Superior temporal gyrus (tissue), 1 donor: ENCODE results near the gene ETV6.

Experiments
- DNase-seq: peaks from one replicate; pipeline ENCODE4 v3.0.0-alpha.2; 2016; ENCODE audit errors: extremely low spot score

Gene ETV6

DNA sequence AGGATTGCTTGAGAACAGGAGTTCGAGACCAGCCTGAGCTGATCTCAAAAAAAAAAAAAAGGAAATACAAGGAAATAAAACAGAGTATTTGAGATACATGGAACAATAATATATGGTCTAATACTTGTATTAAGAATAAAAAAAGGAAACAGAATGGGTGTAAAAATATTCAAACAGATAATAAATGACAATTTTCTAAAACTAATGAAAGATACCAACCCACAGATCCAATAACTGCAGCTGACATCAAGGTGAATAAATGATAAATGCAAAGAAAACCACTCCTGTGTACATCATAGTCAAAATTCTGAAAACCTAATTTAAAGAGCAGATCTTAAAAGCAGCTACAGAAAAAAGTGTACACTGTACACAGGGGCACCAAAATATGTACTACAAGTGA, 4.1 kb upstream of the ETV6 start:
- no peak for DNase-seq

DNA sequence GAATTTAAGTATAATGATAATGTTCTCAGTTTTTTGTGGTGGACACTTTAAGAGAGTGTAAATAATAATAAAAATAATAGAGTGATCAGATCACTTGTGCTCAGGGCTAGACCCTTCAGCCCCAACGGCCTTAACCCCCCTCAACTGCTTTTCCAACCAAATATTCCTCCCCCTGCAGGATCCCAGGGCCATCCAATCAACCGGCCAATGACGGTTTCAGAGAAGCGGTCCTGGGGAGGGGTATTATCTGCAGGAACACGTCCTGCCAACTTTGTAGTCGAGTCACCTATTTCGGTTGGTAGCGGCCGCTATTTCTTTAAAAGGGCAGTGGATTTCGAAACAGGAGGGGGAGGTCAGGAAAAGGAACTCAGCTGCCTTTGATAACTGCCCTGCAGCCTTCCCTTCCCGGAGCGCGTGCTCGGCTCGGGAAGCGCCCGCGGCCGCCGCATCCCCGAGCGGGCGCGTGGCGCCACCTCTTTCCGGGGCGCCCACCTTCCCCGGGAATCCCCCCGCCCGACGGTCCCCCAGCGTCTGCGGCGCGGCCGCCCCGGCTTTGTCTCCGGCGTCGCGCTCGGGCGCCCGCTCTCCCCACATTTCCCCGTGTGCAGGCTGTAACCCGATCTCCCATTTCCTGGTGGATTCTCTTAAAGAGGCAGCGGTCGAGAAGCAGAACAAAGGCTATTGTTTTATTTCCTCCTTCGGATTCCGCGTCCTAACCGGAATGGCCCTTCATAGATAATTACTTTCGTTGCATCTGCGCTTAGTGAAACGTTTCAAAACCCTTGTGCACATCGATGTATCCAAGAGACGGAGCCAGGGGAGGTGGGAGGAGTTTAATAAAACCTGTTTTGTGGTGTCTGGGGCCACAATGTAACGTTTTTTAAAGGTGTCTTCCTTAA, 711 bp upstream of the ETV6 start:
- DNase-seq = peak; percentile 84

DNA sequence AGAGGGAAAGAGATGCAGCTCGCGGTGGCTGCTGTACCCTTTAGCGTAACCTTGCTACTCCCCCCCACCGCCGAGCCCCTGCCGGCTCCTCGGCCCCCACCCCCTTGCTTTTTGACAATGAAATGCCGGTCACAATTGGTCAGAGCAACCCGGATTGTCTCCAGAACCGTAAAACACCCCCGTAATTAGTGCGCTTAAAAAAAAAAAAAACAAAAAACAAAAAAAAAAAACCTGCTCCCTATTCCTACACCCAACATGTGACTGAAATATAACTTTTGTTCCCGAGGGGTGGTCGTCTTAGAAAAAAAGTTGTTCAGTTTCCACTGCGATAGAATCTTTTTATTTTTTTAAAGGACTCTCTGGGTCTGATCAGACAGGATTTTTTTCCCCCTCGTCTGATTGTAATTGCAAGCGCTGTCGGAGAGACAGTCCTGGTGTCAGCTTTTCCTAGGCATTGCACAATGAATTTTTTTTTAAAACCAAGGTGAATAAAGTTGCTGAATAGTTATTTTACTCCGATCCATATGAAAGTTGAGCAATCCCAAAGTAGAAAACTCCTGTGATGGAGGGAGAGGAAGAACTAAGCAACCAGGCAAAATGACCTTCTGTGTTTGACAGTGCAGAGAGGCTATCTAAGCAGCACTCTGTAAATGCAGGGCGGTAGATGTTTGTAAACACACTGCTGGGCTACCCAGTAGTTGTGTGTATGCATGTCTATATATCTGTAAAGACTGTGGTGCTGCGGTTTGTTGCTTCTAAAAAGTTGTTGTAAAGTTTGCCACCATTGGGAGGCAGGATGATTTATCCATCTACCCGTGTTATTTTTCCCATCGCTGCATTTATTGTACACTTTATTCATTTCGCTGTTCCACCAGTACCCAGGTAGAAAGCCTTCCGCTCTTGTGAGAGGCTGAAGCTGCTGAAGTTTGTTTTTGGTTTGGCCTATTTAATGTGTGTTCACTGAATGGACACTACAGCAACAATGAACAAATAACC, 1.1 kb downstream of the ETV6 start:
- DNase-seq = peak; percentile 80

DNA sequence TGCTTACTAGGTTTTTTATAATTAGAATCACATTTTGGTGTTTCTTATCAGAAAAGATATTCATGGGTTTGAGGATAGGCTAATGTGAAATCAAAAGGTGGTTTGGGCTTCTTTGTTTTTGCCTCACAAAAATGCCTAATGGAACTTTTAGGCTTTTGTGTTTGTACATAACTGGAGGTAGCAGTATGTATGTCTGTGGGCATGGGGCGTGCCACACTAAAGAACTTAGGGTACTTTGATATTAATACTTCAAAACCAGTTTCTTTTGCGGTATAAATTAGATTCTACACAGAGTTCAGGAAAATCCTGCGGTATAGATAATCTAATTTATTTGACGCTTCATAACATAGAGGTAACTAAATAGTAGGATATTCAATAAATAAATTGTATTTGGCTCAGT, 1.9 kb downstream of the ETV6 start:
- DNase-seq = no peak

DNA sequence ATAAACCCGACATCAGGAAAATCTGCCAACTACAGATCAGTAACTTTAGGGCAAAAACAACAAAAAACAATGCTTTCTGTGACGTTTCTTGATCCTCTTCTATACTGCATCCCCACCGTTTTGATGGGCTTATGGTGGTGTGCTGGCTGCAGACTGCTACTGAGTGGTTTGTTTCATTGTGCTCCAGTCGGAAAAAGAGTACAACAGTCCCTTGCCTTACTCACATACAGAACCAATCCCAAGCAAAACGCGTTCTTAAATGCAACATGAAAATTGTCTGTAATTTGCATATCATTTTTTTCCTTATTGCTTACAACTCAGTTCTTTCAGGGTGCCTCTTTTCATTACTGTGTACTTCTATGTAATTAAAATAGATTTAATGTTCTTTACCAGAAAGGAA, 2.3 kb downstream of the ETV6 start:
- DNase-seq = peak; percentile 68

DNA sequence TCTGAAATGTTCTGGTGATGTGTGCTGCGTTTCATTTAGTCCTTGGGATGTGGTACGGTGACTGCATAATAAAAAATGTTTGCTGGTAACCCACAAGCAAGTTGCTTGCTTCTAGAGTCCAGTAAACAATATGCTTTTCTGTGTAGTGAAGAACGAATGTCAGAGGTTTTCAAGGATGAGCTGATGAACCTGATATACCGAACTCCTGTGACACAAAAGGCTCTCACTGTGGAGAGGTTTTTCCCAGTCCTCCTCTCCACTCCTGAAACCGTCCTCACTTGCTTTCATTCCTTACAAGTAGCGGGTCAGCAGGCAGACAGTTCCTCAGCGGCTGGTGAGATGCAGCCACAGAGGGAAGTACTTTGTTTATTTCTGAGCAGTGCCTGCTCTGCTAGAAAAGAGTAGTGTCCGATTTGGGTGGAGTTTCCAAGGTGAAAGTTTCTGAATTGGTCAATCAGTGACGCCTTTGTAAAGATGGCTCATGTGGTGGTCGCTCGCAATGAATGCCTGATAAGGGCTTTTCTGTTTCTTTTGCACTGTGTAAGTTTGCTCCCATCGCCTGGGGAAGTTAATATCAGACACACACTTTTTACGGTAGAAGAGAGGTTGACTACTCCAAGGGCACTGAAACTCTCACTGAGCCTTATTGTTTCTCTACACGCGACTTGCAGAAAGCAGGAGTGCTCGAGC, 3.0 kb downstream of the ETV6 start:
- DNase-seq = no peak

DNA sequence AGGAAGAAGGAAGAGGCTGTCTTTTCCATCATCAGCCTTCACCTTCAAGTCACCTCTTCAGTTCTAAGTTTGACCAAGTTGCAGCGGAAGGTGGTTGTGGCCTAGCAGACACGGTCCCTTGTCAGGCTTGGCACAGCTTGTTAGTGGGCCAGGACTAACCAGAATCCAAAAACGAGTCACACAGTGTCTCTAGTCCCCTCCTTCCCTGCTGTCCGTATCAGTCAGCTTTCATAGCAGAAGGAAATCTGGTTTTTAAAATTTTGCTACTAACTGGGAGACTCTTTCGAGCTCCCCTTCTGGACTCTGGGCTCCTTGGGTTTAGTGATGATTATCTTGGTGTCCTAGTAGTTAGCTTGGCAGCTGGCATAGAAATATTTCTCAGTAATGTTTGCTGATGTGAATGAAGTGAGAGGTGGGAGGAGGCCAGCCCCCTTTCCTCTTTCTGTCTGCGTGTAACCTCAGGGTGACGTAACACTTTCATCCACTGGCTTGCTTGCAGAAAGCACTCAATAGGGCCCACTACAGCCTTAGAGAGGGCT, 3.8 kb downstream of the ETV6 start:
- DNase-seq = no peak

DNA sequence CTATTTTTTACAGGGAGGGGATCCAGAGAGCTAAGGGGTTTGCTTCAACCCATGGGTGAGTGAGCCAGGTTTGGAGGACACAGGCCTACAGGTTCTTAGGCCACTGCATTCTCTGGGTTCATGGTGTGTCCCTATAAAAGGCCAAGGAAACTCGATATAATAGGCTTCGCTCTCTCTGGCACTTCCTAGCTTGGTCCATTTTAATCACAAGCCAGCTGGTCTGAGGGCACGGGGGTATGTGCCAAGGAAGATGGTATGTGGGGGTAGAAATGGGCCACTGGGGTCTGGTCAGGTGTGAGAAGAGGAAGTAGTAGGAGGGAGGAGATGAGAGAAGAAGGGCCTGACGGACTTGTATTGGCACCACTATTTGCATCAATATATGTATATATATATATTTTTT, 4.9 kb downstream of the ETV6 start:
- no peak for DNase-seq

DNA sequence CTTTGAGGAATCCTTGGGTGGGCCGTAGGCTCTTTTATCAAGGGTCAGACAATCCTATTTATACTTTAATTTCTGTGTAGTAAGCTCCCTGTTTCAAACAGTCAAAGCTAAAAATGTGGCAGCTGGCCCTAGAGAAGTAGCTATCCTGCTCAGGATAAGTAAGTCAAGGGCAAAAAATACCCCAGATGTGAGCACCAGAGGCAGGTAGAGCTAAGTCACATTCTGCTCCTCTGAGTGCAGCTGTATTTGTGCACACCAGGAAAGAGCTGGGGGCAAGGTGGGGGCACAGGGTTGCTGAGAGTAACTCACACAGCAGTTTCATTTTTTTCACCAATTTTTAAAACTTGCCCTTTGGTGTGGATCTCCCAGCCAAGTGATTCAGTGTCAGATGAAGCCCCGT, 5.3 kb downstream of the ETV6 start:
- no peak for DNase-seq

DNA sequence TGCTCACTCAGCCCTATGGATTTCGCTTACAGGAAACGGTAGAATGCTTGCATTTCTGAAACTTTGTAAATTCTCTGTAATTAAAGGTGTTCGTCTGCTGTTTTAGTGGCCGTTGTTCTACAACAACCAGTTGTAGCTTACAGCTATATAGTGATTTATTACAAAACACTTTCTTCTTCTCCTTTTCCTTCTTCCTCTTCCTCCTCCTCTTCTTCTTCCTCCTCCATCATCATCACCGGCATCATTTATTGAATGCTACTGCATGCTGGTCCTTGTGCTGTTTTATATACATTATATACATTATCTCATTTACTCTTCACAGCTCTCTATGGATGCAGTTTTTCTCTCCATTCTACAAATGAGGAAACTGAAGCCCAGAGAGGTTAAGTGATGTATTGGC, 6.4 kb downstream of the ETV6 start:
- no peak for DNase-seq

DNA sequence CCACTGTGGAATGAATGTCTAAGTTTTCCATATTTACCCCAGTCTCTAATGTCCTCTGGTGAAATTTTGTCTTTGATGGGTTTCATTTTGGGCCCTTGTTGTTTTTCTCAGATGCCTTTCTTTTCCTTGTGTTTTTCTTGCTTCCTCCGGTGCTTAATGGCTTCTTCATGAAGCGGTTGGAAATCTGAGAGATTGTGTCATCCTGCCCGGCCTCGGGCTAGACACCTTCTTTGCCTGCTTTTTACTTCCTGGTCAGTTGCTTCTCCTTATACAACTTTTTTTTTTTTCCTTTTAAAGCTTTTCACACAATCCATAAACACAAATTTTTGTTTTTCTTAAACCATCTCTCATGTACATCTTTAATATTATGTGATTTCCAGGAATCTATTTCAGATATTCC, 7.1 kb downstream of the ETV6 start:
- no peak for DNase-seq

DNA sequence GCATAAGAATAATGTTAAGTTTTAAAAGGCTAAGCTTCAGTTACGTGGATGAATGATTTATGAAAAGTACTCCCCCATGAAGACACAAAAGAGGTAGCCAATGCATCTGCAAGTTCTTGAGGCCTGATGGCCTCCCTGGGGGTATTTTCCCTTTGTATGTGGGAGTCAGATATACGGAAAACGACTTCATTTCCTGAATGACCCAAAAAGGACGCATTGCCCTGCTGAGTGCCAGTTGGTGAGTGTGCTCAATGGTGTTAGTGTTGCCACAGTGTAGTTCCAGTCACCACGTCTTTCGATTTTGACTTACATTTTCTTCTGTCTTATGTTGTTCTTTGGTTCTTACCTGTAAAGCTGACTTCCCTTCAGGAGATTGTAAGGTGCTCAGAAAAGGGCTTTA, 8.0 kb downstream of the ETV6 start:
- no peak for DNase-seq

DNA sequence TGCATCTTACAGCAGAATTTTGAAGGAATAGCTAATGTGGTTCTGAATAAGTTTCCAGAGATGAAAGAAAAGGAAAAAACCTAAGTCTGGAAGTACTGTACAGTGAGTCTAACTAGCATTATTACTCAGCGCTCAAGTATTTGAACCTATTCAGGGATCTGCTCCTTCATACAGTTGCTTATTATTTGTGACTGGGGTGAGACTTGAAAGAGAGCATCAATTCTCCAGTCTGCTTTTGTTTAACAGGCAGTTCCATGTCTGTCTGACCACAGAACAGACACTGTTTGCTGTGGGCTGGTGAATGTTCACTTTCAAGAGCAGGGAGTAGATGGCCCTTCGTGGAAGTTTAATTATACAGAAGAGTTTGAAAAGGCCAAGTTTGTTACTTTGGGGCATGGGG, 9.3 kb downstream of the ETV6 start:
- DNase-seq = no peak

DNA sequence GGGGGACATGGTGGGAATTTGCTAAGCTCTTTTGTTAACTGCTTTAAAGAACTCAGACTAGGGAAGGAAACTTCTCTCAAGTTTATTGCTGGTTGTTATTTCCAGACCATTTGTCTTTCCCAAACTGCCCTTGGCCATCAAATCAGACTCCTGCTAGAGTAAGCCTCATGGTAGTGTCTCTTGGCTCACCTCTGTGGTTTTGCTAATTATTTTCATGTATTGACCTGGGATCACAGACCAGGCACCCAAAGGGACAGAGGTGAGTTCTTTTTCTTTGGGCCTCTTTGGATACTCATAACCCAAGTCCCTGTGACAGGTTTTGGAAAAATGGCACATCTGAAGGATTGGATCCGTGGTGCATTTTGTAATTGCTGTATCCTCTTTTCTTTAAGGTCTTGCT, 11.2 kb downstream of the ETV6 start:
- no peak for DNase-seq

DNA sequence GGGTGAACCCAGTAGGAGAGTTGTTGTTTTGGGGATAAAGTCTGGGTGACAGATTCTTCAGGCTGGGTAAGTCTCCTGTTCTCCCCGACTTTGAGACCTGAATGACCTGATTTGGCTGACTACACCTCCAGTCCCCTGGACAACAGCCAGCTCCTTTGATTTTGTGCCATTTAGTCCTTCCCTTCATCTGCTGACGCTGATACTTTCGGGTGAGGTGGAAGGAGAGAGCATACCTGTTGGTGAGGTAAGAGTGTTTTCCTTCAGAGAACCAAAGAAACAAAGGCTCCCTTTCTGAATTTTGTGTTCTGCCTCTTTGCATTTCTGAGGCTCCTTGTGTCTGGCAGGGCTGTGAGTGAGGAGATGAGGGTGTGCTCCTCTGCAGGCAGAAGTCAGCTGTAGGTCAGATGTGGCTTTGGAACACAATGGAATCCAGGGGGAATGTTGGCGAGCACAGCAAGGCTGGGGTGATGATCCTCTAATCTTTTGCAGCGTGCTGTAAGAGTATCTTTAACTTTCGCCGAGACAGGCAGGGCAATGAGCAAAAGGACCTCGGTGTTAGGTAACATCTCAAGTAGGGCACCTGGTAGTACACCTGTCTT, 12.1 kb downstream of the ETV6 start:
- DNase-seq = no peak

DNA sequence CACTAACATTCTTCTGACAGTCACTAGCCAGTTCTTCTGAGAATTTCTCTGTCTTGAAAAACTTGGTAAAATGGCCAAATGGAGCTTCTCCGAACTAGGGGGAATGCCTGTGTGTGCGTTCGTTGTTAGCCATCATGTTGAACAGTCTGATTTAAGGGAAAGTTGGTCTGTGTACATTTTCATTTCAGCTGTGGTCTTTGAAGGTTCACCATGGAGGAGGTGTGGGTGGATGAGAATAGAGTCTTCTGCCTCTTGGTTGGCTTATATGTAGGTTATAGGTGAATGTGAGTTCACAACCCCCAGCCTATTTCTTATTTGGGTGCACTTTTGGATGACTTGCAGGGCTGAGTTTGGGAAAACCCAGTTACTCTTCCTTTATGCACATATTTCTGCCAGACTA, 12.9 kb downstream of the ETV6 start:
- DNase-seq = no peak

DNA sequence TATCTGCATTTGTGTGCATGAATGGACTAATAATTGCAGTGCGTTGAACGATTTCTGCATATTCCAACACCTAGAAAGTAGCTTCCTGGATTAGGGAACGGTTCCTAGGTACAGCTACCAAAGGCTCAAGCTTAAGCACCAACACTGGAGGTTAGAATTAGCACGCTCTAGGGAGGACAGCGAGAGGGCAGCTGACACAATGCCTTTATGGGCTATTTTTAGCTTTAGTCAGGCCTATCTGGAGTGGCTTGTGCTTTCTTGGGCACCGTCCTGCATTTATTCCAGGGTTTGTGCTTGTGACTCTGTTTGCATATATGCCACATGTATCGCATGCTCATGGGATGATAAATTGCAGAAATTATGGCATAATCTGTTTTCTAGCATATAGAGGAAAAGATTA, 13.7 kb downstream of the ETV6 start:
- peak; percentile 57 for DNase-seq

DNA sequence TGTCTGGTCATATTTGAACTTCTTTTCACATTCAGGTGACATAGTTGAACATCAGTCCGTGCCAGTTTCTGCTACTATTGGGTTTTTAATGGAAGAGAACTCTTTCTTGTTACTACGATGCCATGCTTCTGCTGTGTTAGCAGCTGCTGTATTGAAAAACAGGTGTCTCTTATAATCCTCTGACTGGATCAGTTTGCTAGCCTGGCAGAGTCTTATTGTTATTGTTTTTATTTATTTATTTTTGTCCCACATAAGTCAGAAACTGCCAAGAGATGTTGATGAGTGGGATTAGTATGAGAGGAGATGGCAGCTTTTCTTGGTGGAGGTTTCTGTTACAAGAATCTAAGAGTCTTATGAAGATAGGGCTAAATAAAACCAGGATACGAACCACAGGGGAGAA, 14.6 kb downstream of the ETV6 start:
- no peak for DNase-seq

DNA sequence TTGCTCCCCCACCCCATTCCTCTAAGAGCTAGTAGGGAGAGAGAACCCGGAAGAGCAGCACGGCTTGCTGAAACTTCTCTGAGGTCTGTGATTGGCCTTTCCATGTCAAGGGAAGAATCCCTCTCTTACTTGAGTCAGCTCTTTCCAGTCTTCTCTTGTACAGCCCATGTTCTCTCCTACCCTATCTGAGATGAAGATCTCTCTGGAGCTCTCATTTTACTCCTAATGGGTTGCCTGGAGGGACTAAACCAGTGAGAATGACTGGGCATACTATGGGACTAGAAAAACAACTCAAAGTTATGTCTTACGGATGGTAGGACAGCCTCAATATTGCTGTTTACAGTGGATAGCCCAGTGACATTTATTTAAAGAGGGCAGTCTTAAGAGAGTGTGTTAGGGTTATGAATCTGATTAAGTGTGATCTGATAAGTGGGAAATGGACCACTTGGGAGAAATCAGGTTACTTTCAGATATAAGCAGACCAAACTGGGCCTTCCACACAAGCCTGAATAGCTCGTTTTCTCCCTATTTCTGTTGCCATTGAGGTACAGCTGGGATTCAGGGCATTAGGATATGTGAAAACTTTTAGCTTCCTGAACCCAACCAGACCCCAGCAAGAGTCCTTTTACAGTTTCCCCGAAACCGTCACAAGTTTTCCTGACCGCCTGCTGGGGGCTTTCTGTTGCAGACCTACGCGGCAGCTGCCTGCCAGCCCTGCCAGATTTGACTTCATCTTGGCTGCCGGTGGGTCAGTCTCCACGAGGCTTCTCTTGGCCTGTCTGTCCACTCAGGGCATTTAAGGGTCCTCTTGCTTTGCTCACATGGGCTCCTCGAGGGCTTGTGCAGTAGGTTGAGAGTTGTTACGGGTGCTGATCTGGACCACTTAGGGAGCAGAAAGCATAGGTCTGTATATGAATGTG, 16.9 kb downstream of the ETV6 start:
- DNase-seq = no peak

DNA sequence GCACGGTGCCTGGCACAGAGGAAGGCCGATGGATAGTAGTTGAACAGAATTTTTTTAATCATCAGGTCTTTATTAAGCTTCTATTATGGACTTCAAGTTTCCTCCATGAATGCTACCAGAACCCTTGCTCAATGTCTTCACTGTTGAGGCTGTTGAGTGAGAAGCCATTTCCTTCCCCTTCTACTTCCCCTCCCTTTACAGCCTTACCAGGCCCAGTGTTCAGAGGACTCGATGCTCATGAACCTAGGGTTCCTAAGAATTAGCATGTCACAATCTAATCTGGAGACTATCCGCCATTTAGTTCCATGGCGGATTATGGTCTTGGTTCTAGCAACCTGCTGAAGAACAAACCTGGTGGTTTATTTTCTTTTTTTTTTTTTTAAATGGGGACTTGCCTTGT, 17.7 kb downstream of the ETV6 start:
- no peak for DNase-seq
